HK-2 (cell line): ENCODE results near the gene OLFML2A.
"Not testable (repeated sequence)": the region's sequence is repeated elsewhere in the genome, so short reads cannot be mapped to it uniquely, and the experiment has no call there.

ENCODE experiments used
- DNase-seq: peaks from one replicate; pipeline ENCODE4 v3.0.0-alpha.2; 2018; ENCODE audit not compliant: unreplicated experiment

The OLFML2A gene

DNA sequence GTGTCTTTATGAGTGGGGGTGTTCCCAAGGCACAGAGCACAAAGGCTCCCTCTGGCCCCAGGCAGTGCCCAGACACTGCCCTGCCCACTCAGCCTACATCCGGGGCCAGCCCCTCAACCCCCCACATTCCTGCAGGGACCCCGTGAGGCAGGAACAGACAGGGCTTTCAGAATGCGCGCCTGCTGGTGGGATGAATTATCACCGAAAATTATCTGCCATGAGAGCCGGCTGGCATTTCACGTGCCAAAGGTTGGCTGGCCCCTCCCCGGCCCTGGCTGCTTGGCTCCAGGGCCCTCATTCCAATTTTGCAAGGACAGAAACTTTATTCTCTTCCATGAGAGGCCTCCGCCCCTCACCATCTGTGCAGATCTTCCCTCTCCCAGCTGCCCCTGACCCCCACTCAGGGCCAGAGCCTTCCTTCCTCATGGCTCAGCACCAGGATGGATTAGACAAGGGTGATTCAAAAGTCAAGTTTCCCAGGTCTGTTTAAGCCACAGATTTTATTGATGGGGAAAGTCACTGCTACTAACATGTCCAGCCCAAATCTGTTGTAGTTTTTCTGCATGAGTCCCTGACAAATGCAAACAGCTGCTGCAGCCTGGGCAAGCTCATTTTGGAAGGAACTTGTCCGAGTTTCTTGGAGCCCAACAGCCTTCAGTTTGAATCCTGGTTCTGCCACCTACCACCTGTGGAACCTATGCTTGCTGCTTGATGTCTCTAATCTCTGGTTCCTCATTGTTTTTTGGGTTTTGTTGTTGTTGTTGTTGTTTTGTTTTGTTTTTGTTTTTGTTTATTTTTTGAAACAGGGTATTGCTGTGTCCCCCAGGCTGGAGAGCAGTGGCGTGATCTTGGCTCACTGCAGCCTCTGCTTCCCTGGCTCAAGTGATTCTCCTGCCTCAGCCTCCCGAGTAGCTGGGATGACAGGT lies 44.0 kb downstream of the OLFML2A start:
- DNase-seq: no peak

DNA sequence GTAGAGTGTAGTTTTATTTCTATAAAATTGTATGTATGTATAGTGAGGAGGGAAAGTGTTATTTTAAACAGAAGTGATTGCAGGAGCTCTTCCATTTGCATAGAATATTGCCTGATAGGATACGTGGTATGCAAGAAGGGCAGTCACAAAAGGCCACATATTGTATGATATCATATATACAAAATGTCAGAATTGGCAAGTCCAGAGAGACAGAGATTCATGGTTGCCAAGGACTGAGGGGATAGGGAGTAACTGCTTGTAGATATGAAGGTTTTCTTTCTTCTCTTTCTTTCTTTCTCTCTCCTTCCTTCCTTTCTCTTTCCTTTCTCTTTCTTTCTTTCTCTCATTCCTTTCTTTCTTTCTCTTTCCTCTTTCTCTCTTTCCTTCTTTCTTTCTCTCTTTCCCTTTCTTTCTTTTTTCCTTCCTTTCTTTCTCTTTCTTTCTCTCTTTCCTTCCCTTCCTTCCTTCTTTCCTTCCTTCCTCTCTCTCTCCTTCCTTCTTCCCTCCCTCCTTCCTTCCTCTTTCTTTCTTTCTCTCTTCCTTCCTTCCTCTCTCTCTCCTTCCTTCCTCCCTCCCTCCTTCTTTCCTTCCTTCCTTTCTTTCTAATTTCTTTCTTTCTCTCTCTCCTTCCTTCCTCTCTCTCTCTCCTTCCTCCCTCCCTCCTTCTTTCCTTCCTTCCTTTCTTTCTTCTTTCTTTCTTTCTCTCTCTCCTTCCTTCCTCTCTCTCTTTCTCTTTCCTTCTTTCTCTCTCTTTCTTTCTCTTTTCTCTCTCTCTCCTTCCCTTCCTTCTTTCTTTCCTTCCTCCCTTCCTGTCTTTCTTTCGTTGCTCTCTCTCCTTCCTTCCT lies 51.8 kb downstream of the OLFML2A start:
- DNase-seq: no peak

DNA sequence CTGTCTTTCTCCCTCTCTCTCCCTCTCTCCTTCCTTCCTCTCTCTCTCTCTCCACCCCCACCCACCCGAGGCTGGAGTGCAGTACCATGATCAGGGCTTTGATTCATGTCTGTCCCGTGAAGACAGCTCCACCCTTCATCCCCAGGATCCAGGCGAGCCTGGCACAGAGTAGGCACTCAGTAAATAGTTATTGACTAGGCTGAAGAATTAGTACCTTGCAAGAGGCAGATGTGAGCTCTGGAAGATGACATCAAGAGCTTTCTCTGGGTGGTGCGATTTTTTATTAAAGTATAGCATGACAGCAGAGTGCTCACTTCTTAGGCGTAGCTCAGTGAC lies 52.4 kb downstream of the OLFML2A start:
- DNase-seq: no peak

DNA sequence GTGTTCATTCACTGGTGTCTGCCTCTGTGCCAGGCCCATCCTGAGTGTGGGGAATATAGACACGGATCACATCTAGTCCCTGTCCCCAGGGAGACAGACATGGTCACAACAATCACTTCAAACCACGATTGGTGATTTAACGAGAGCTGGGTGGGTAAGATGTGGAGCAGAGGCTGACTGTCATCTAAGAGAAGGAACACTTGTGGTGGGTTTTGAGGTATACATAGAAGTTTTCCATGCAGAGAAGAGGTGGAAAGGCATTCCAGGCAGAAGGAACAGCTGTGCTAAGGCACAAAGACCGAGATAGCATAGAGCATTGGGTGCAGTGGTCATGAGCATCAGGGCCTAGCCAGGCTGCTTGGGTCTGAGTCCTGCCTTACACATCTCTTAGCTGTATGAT lies 53.7 kb downstream of the OLFML2A start:
- DNase-seq: no peak

DNA sequence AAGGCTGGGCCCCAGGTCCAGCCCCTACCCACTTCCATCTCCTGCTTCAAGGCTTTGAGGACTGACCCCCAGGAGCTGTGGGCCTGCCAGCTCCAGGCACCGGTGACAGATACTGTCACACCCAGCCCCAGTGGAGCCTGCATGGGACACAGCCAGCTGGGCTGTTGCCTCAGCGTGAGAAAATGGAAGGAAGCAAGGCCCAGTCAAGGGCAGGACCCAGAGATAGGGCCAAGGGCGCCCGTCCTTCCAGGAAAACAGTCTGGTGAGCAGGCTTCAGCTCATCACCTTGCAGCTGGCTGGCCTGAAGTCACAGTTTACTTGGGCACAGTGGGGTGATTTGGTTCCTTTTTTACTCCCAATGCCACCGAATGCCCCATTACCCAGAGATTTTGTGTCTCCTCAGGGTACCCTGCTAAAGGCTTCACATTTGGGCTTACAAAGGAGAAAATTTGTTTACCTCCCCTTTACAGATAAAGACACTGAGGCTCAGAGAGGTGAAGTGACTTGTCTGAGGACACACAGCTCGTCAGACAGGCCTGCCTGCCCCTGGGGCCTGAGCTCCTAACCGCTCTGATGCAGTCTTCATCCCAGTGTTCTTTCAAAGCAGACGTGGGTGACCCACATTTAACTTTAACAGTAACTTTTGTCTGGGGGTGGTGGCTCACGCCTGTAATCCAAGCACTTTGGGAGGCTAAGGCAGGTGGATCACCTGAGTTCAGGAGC lies 54.9 kb downstream of the OLFML2A start:
- no peak for DNase-seq

DNA sequence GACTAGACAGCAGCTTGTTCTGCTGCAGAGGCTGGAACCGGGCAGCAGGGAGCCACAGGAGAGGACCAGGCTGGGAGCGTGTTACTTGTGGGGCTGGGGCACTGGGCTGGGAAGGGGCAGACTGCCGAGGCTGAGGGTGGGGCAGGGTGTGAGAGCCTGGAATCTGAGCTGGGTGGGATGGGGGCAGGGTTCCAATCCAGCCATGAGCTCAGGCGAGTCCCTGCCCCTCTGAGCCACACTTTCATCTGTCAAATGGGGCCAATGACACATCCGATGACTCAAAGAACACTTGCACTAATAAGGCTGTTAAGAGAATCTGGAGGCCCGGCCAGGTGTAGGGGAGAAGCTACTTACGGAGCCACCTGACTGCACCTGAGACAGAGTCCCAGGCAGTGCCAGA lies 57.7 kb downstream of the OLFML2A start:
- DNase-seq: peak; percentile 78

DNA sequence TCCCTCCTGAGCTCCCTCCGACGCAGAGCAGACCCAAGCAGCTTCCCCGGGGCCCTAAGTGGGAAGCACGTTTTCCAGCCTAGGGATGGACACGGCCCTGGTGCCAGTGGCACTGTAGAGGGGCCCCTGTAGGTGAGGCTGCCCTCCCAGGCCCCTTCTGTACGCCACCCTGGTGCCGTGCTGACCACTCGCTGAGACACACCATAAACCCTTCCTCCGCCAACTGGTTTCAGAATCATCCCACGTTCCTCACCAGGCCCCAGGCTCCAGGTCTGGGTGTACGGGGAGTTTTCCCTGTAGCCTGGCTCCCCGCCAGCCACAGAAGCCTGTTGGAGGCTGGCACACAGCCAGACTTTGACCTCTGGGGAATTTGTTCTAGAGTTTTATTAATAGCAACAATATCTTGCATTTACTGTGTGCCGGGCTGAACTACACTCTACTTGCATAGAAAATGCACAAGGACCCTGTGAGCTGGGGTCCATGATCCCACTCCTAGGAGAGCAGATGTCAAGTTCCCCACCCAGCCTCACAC lies 58.2 kb downstream of the OLFML2A start:
- peak; percentile 74 for DNase-seq

DNA sequence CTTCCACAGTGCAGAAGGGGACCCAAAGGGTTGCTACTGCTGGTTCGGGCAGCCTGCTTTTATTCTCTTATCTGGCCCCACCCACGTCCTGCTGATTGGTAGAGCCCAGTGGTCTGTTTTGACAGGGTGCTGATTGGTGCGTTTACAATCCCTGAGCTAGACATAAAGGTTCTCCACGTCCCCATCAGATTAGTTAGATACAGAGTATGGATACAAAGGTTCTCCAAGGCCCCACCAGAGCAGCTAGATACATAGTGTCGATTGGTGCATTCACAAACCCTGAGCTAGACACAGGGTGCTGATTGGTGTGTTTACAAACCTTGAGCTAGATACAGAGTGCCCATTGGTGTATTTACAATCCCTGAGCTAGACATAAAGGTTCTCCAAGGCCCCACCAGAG lies 61.2 kb downstream of the OLFML2A start:
- DNase-seq: not testable (repeated sequence)

DNA sequence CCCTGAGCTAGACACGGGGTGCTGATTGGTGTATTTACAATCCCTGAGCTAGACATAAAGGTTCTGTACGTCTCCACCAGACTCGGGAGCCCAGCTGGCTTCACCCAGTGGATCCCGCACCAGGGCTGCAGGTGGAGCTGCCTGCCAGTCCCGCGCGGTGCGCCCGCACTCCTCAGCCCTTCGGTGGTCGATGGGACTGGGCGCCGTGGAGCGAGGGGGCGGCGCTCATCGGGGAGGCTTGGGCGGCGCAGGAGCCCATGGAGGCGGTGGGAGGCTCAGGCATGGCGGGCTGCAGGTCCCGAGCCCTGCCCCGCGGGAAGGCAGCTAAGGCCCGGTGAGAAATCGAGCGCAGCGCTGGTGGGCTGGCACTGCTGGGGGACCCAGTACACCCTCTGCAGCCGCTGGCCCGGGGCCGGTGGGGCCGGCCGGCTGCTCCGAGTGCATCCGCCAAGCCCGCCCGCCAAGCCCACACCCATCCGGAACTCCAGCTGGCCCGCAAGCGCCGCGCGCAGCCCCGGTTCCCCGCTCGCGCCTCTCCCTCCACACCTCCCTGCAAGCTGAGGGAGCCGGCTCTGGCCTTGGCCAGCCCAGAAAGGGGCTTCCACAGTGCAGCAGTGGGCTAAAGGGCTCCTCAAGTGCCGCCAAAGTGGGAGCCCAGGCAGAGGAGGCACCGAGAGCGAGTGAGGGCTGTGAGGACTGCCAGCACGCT lies 61.8 kb downstream of the OLFML2A start:
- DNase-seq: not testable (repeated sequence)

DNA sequence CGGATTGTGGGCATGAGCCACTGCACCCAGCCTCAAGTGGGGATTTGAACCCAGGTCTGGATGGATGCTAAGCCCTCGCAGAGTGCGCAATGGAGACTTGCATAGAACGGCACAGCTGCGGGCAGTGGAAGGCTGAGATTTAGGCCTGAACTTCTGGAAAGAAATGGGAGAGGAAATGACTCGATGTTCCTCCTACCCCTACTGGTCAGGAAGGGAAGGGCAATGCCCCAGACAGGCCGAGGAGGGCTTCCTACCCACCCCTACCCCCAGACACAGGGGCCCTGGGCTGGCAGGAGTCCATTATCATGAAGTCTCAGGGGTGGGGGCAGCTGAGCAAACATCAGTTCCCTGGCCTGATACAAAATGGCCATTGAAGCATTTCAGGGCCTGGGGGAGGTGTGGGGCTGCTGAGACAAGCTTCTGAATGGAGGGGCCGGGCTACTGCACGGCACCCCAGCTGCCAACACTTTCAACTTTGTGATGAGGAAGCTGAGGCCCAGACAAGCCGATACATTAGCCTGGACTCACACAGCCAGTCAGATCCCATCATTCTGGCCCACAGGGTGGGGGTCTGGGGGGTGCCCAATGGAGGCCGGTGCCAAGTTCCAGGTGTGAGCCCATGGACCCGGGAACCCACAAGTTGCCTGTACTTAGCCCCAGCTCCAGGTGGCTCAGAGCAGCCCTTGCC lies 62.8 kb downstream of the OLFML2A start:
- DNase-seq: no peak

DNA sequence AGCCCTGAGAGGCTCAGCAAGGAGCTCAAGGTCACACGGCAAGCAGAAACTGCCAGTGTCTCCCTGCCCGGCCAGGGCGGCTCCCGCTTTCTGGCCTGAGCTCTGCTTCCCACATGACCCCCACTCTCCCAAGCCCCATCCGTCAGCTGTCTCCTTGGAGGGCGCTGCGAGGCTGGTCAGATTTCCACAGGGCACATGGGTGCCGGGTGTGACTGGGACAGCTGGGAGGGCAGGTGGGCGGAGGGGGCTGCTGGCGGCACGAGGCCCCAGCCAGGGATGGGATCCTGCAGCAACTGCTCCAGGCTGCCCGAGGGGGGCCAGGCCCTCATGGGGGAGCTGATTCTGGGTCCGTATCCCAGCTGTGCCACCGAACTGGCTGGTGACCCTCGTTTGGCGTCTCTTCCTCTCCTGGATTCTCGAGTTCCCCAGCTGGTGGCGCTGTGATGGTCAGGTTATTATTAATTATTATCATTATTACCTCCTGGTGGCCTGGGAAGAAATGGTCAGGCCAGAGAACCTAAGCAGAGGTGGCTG lies 63.4 kb downstream of the OLFML2A start:
- DNase-seq: no peak

DNA sequence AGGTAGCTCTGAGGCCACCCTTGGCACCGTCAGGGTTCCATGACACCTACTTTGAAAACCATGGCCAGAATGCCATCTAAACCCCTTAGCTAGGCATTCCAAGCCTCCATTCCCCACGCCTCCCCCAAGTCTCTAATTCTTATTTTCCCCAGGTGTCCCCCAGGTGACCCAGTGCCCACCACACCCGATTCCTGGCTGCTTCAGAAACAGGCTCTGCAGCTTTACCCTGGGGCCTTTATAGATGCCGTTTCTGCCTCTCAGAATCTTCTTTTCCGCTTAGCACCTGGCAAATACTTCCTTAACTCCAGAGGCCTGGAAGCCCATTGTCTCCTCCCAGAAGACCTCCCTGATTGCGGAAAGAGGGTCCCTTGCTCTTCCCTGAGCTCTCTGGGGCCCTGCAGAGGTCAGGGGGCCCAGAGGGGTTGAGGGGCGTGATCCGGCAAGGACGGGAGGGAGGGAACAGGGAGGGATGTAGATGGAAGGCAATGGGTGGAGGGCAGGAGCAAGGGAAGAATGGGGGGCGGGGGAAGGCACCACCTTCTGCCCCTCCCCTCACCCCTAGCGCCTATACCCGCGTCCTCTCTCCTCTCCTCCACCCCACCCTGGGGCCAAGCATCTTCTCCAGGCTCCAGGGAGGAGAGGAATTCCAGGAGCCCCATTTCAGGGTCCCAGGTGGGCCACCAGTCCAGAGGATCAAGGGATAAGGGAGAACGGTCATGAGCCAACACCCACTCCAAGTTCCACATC lies 64.3 kb downstream of the OLFML2A start:
- DNase-seq: no peak

DNA sequence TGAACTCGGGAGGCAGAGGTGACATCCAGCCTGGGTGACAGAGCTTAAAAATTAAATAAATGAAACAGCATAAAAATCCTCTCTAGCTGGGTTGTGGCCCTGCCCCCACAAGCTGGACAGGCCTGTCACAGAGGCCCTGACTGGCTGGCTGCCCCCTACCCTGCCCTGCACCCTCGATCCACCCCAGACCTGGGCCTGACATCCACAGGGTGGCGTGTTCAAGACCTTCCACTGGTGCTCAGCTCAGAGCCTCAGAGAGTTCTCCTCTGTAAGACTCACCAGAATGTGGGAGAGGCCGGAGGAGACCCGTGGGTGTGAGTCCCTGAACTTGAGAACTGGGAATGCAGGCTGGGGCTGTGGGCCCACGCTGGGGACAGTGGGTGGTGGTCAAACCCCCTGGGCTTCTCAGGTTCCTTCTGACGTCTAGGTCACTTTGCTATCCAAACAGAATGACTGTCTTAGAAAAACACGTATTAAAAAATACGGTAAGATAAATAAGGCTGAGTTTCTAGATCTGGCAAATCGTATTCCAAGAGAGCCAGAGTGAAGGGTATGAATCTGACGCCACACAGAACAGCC lies 66.6 kb downstream of the OLFML2A start:
- no peak for DNase-seq

DNA sequence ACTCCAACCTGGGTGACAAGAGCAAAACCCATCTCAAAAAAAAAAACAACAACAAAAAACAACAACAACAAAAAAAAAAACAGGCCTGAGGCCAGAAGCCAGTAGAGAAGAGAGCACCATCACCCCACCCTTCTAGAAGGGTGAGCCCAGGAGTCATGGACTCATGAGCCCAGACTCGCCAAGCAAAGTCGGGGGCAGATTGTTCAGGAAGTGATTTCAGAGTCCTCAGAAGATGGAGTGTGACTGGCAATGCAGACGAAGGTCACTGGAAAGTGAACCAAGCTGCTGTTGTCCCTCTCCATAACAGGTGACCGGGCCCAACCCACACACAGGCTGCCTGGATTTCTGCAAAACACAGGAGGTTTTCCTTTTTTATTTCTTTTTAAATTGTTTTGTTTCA lies 67.4 kb downstream of the OLFML2A start:
- DNase-seq: no peak

DNA sequence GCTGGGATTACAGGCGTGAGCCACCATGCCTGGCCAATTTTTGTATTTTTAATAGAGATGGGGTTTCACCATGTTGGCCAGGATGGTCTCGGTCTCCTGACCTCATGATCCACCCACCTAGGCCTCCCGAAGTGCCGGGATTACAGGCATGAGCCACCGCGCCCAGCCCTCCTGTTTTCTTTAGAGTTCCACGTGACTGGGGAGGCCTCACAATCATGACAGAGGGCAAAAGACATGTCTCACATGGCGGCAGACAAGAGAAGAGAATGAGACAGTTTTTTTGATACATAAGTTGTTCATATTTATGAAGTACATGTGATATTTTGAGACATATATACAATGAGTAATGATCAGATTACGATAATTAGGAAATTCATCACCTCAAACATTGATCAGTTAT lies 69.5 kb downstream of the OLFML2A start:
- DNase-seq: not testable (repeated sequence)

DNA sequence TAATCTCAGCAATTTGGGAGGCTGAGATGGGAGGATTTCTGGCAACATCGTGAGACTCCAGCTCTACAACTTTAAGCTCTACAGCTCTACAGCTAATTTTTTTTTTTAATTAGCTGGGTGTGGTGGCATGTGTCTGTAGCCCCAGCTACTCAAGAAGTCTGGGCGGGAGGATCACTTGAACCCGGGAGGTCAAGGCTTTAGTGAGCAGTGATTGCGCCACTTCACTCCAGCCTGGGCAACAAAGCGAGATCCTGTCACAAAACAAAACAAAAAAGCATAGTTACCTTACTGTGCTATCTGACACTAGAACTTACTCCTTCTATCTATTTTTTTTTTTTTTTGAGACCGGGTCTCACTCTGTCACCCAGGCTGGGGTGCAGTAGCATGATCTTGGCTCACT lies 70.0 kb downstream of the OLFML2A start:
- no peak for DNase-seq

DNA sequence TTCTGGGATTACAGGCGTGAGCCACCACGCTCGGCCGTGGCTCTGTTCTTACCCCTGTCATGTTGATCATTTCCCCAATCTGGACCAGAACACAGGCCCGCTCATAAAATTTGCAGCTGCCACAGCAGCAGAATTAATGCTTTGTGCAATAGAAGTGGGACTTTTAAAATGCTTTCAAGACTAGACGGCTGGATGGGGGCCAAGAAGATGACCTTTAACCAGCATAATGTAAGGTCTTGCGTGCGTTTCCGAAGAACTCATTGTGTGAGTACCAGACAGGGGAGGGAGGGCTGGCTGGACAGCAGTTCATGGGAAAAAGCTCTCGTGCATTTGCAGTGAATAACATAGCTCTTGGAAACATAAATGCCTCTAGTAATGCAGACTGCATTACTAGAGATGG lies 72.9 kb downstream of the OLFML2A start:
- DNase-seq: no peak

DNA sequence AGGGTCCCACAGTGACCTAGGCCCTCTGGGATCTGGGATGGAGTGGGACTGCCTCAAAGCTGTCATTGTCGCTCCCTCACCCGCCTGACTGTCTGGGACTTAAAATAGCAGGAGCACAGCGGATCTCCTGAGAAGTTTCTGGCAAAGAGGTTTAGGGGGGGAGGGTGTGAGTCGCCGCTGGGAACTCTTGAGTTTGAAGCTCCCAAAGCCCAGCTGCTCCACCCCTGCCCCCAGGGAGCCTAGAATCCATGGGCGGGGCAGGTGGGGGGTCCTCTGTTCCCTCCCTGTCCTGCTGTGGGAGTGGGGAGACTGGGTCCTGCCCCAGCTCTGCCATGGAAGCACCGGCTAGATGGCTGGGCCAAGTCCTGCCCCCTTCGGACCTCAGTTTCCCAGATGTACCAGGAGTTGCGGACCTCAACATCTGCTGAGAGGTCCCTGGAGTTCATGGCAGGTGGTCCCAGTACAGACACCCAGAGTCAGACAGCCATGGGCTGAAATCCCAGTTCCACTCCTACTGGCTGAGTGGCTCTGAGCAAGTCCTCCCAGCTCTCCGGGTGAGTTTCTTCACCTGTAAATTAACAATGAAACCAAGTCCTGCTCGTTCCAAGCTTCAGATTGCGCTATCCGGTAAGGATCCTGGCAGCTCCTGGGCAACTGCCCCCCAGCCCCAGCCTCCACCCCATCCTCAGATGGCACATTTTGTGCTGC lies 75.3 kb downstream of the OLFML2A start:
- DNase-seq: no peak
